Uterus (tissue), 2 donors: ENCODE measurements around the gene PRELP.

ENCODE experiments used
- CTCF ChIP-seq, 4 experiments: fragments of 200-600 bp in 2 of 4; fragments of 450-650 bp in 2 of 4; sonication (generic) in 2 of 4; IDR thresholded peaks; one replicate each; pipeline ENCODE4 v1.5.1; 2016 to 2019; ENCODE audit warnings: antibody characterized with exemption in 4 of 4, mild to moderate bottlenecking in 2 of 4, moderate library complexity in 1 of 4
- POLR2A ChIP-seq, 2 donors: fragments of 450-650 bp; IDR thresholded peaks; one replicate each; pipeline ENCODE4 v1.6.1; 2016; ENCODE audit warnings: antibody characterized with exemption in 2 of 2, mild to moderate bottlenecking in 1 of 2, moderate library complexity in 1 of 2

DNA sequence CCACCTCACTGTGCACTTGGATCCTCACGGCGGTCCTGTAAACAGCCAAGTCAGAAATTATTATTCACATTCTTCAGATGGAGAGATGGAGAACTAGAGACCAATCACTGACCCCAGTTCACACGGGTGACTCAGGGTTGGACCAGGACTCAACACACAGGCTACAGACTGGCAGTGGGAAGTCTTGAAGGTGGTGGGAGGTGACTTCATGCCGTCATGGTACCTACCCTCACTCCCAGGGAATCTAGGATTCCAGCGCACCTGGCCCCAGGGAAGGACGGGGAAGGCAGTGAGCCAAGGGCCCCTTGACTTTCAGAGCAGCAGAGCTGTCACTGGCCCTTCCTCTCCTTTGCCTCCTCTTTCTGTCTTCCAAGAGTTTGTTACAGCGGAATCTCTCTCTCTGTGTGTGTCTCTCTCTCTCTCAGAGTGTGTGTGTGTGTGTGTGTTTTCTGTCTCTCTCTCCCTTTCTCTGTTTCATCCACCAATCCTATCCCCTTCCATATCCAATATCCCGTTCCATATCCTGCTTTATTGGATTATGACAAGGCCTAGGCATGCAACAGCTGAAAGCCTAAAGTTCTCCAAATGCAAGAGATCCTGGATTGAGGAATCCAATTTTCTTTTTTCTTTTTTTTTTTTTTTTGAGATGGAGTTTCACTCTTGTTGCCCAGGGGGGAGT lies 30.1 kb downstream of the PRELP start:
- TF ChIP-seq CTCF (IDR thresholded peaks at IDR 0.05) (no peak), POLR2A (IDR thresholded peaks at IDR 0.05) (no peak)
